GM18909 (cell line): Measurements from ENCODE around the gene NETO2.
A peak's percentile ranks its signal among the peaks of the same experiment; 100 is the strongest.

Experiments used
- ATAC-seq: cut with Tn5 transposase; IDR thresholded peaks from one replicate; pipeline ENCODE4 v1.9.1; 2021; ENCODE audit warnings: mild to moderate bottlenecking; ENCODE audit not compliant: unreplicated experiment, poor library complexity

NETO2 gene

GRCh38 chr16:47049901-47050583 is 93.7 kb downstream of the NETO2 start:
- no peak for ATAC-seq

GRCh38 chr16:47047524-47048203 is 96.1 kb downstream of the NETO2 start:
- ATAC-seq: no peak

- no peak for ATAC-seq
Observed at GRCh38 chr16:47046726-47047523, 96.8 kb downstream of the NETO2 start.

GRCh38 chr16:47045459-47045858 is 98.3 kb downstream of the NETO2 start:
- no peak for ATAC-seq

- no peak for ATAC-seq
Observed at GRCh38 chr16:47045023-47045422, 98.7 kb downstream of the NETO2 start.

GRCh38 chr16:47043970-47044684 is 99.6 kb downstream of the NETO2 start:
- ATAC-seq: no peak

GRCh38 chr16:47043200-47043599 is 100.5 kb downstream of the NETO2 start:
- ATAC-seq: no peak

- ATAC-seq: peak; percentile 90
Observed at GRCh38 chr16:47037746-47038458, 105.8 kb downstream of the NETO2 start.

- ATAC-seq: peak; percentile 44
Observed at GRCh38 chr16:47037396-47037745, 106.4 kb downstream of the NETO2 start.

- no peak for ATAC-seq
Observed at GRCh38 chr16:47036201-47036600, 107.5 kb downstream of the NETO2 start.

GRCh38 chr16:47035436-47035835 is 108.3 kb downstream of the NETO2 start:
- ATAC-seq: no peak

GRCh38 chr16:47034455-47034854 is 109.3 kb downstream of the NETO2 start:
- ATAC-seq: no peak

GRCh38 chr16:47033176-47033575 is 110.6 kb downstream of the NETO2 start:
- no peak for ATAC-seq

GRCh38 chr16:47029724-47030123 is 114.0 kb downstream of the NETO2 start:
- ATAC-seq: no peak

GRCh38 chr16:47028767-47029377 is 114.9 kb downstream of the NETO2 start:
- no peak for ATAC-seq
